ENCODE measurements around the gene MRPL22.

GRCh38 chr5:154972476-154973080 lies 31.7 kb downstream of the MRPL22 start:
- TF ChIP-seq POLR2A (IDR thresholded peaks at IDR 0.05) (no peak), CTCF (IDR thresholded peaks at IDR 0.05) (peak in 3 of 6 experiments; percentile 28 to 40 (median 39))
